Measurements from ENCODE around the gene VAV2. TPM values are rescaled to one million over a fixed set of nuclear protein-coding genes. Genes with fewer than 3 reads are reported as not detected.

The VAV2 gene
- total RNA-seq, 6 experiments from 2014 or later = 17.6 to 24.5 (median 21.7) TPM

GRCh38 chr9:133987946-133988665, 4.0 kb downstream of the VAV2 start:
- no peak for TF ChIP-seq CTCF (IDR thresholded peaks at IDR 0.05)
- Mint-ChIP-seq H3K36me3 (ENCODE audit: low read depth) (no peaks in the 10 kb centered on the region), H3K9me3 (no peaks in the 10 kb centered on the region), H3K27ac (no peak overlapping the region; the same call in 1 of the 2 replicates), H3K27me3 (ENCODE audit: insufficient read depth) (no peaks in the 10 kb centered on the region; the same call in 1 of the 2 replicates), H3K4me3 (no peak overlapping the region), H3K4me1 (ENCODE audit: low read depth) (peaks cover 5% of the 10 kb centered on the region)
- DNase-seq = no peak

- no peaks in the 10 kb centered on the region for H3K36me3 Mint-ChIP-seq (ENCODE audit: low read depth)
- H3K27me3 Mint-ChIP-seq (ENCODE audit: insufficient read depth) = no peaks in the 10 kb centered on the region; the same call in 1 of the 2 replicates
- peaks cover 5% of the 10 kb centered on the region for H3K4me1 Mint-ChIP-seq (ENCODE audit: low read depth)
- H3K27ac Mint-ChIP-seq = no peak overlapping the region; the same call in 1 of the 2 replicates
- no peak overlapping the region for H3K4me3 Mint-ChIP-seq
- no peak for DNase-seq
- H3K9me3 Mint-ChIP-seq = no peaks in the 10 kb centered on the region
- no peak for TF ChIP-seq CTCF (IDR thresholded peaks at IDR 0.05)
Measured at GRCh38 chr9:133987446-133987788, 4.7 kb downstream of the VAV2 start.

GRCh38 chr9:133986774-133987445, 5.2 kb downstream of the VAV2 start:
- Mint-ChIP-seq H3K27ac (no peak overlapping the region; the same call in 1 of the 2 replicates), H3K9me3 (no peaks in the 10 kb centered on the region)

GRCh38 chr9:133986061-133986460, 6.1 kb downstream of the VAV2 start:
- no peak overlapping the region for H3K27ac Mint-ChIP-seq
- H3K27me3 Mint-ChIP-seq (ENCODE audit: insufficient read depth) = no peaks in the 10 kb centered on the region; the same call in 1 of the 2 replicates
- DNase-seq = no peak
- no peaks in the 10 kb centered on the region for H3K36me3 Mint-ChIP-seq (ENCODE audit: low read depth)
- H3K4me1 Mint-ChIP-seq (ENCODE audit: low read depth) = peaks cover 5% of the 10 kb centered on the region
- no peaks in the 10 kb centered on the region for H3K9me3 Mint-ChIP-seq
- no peak for TF ChIP-seq CTCF (IDR thresholded peaks at IDR 0.05)
- no peak overlapping the region for H3K4me3 Mint-ChIP-seq

More at GRCh38 chr9:133986774-133987445, 5.2 kb downstream of the VAV2 start:
- TF ChIP-seq CTCF (IDR thresholded peaks at IDR 0.05) = no peak
- Mint-ChIP-seq H3K4me3 (no peak overlapping the region), H3K36me3 (ENCODE audit: low read depth) (no peaks in the 10 kb centered on the region), H3K4me1 (ENCODE audit: low read depth) (peaks cover 5% of the 10 kb centered on the region), H3K27me3 (ENCODE audit: insufficient read depth) (no peaks in the 10 kb centered on the region; the same call in 1 of the 2 replicates)
- DNase-seq = no peak

GRCh38 chr9:133982971-133983720, 9.0 kb downstream of the VAV2 start:
- H3K4me1 Mint-ChIP-seq (ENCODE audit: low read depth) = peaks cover 2% of the 10 kb centered on the region; the same call in 1 of the 2 replicates
- DNase-seq = no peak

More at GRCh38 chr9:133982971-133983720, 9.0 kb downstream of the VAV2 start:
- Mint-ChIP-seq H3K27ac (no peak overlapping the region), H3K27me3 (ENCODE audit: insufficient read depth) (no peaks in the 10 kb centered on the region; the same call in 1 of the 2 replicates), H3K9me3 (no peaks in the 10 kb centered on the region), H3K4me3 (no peak overlapping the region), H3K36me3 (ENCODE audit: low read depth) (no peaks in the 10 kb centered on the region)
- no peak for TF ChIP-seq CTCF (IDR thresholded peaks at IDR 0.05)
